NCI-H1092 treated with DMSO at 0.1 percent for 48 hours (cell line): ENCODE measurements around the gene SRGAP2B.
"Not testable (repeated sequence)": the region's sequence is repeated elsewhere in the genome, so short reads cannot be mapped to it uniquely, and the experiment has no call there.

ENCODE experiments used
- DNase-seq: peaks from one replicate; lab custom pipeline; 2025; lab: John Stamatoyannopoulos, UW

Gene SRGAP2B

GRCh38 chr1:145095284-145096057 is at the start of gene SRGAP2B, which contains the start of gene FAM72D:
SRGAP2B (minus strand) TSS chr1:145095328; CDS start chr1:145092901, 2,427 bp downstream.
FAM72D (plus strand) TSS chr1:145095974; CDS start chr1:145096848, 874 bp downstream.
- not testable (repeated sequence) for DNase-seq

- DNase-seq: not testable (repeated sequence)
These were observed 49.3 kb upstream of the SRGAP2B start for GRCh38 chr1:145144264-145144913.

GRCh38 chr1:145140549-145140948 is 45.4 kb upstream of the SRGAP2B start:
- DNase-seq: not testable (repeated sequence)

GRCh38 chr1:145134476-145134875 is 39.3 kb upstream of the SRGAP2B start:
- DNase-seq: not testable (repeated sequence)

GRCh38 chr1:145128697-145129469 is 33.8 kb upstream of the SRGAP2B start:
- DNase-seq: not testable (repeated sequence)

- DNase-seq: not testable (repeated sequence)
These were observed 32.0 kb upstream of the SRGAP2B start for GRCh38 chr1:145127144-145127543.

- DNase-seq: not testable (repeated sequence)
These were observed 30.0 kb upstream of the SRGAP2B start for GRCh38 chr1:145125112-145125511.

- not testable (repeated sequence) for DNase-seq
These were observed 29.0 kb upstream of the SRGAP2B start for GRCh38 chr1:145123992-145124641.

GRCh38 chr1:145123062-145123395 is 27.9 kb upstream of the SRGAP2B start:
- DNase-seq: not testable (repeated sequence)

GRCh38 chr1:145122344-145123061 is 27.4 kb upstream of the SRGAP2B start:
- DNase-seq: not testable (repeated sequence)

GRCh38 chr1:145119842-145120241 is 24.7 kb upstream of the SRGAP2B start:
- DNase-seq: not testable (repeated sequence)

GRCh38 chr1:145115587-145116493 is 20.7 kb upstream of the SRGAP2B start:
- not testable (repeated sequence) for DNase-seq

GRCh38 chr1:145114560-145115057 is 19.5 kb upstream of the SRGAP2B start:
- DNase-seq: not testable (repeated sequence)

- DNase-seq: not testable (repeated sequence)
These were observed 17.6 kb upstream of the SRGAP2B start for GRCh38 chr1:145112703-145113102.

- not testable (repeated sequence) for DNase-seq
These were observed 16.5 kb upstream of the SRGAP2B start for GRCh38 chr1:145111674-145112073.

GRCh38 chr1:145103294-145103693 is 8.2 kb upstream of the SRGAP2B start:
- DNase-seq: not testable (repeated sequence)

GRCh38 chr1:145101725-145102124 is 6.6 kb upstream of the SRGAP2B start:
- not testable (repeated sequence) for DNase-seq

GRCh38 chr1:145094655-145095211 is 395 bp downstream of the SRGAP2B start:
- not testable (repeated sequence) for DNase-seq

GRCh38 chr1:145093517-145094149 is 1.5 kb downstream of the SRGAP2B start:
- DNase-seq: not testable (repeated sequence)
